ENCODE measurements around the gene UAP1L1.
"Not testable (repeated sequence)": the region's sequence is repeated elsewhere in the genome, so short reads cannot be mapped to it uniquely, and the experiment has no call there.

Gene UAP1L1

GRCh38 chr9:137031904-137032640 is 45.2 kb upstream of the UAP1L1 start, which contains the start of gene FUT7:
TSS of gene FUT7 (minus strand) at chr9:137032088. CDS start at chr9:137031991, 97 bp downstream.
- no peak for DNase-seq (ENCODE audit: low read depth in 2 of 2)
- TF ChIP-seq, protein P1, sequence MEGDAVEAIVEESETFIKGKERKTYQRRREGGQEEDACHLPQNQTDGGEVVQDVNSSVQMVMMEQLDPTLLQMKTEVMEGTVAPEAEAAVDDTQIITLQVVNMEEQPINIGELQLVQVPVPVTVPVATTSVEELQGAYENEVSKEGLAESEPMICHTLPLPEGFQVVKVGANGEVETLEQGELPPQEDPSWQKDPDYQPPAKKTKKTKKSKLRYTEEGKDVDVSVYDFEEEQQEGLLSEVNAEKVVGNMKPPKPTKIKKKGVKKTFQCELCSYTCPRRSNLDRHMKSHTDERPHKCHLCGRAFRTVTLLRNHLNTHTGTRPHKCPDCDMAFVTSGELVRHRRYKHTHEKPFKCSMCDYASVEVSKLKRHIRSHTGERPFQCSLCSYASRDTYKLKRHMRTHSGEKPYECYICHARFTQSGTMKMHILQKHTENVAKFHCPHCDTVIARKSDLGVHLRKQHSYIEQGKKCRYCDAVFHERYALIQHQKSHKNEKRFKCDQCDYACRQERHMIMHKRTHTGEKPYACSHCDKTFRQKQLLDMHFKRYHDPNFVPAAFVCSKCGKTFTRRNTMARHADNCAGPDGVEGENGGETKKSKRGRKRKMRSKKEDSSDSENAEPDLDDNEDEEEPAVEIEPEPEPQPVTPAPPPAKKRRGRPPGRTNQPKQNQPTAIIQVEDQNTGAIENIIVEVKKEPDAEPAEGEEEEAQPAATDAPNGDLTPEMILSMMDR (IDR thresholded peaks at IDR 0.05; ENCODE audit: low read depth, low read length), result no peak
- H3K4me3 ChIP-seq (replicated peaks in 1 of 2; ENCODE audit: low read depth in 2 of 2, low read length in 2 of 2), result no peak within 1 kb of the TSS

DNA sequence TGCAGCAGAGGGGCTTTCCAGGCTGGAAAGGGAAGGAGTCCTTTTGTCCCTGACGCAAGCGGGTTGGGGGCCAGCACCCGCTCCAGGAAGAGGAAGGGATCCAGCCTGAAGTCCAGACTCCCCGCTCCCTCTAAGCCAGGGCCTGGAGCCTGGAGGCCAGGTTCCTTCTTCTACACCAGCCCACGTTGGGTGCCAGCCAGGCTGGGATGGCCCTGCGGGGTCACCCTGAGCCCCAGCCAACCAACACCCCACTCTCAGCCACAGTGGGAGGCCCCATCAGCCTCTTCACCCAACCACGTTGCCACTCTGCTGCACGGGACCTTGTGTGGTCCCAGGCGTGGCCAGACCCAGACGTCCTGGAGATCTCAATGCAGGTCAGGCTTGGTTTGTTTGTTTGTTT is 44.5 kb upstream of the UAP1L1 start:
- no peak for DNase-seq (ENCODE audit: low read depth in 2 of 2)
- H3K4me3 ChIP-seq (replicated peaks in 1 of 2; ENCODE audit: low read depth in 2 of 2, low read length in 2 of 2), result no peak overlapping the region
- TF ChIP-seq, protein P1 (IDR thresholded peaks at IDR 0.05; ENCODE audit: low read depth, low read length), result no peak

DNA sequence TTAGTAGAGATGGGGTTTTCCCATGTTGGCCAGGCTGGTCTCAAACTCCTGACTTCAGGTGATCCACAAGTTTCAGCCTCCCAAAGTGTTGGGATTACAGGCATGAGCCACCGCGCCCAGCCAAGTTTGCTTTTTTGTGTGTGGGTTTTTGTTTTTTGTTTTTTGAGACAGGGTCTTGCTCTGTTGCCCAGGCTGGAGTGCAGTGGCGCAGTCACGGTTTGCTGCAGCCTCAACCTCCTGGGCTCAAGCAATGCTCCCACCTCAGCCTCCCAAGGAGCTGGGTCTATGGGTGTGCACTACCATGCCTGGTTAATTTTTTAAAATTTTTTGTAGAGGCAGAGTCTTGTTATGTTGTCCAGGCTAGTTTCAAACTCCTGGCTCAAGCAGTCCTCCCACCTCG is 43.8 kb upstream of the UAP1L1 start:
- H3K4me3 ChIP-seq (replicated peaks in 1 of 2; ENCODE audit: low read depth in 2 of 2, low read length in 2 of 2); DNase-seq (ENCODE audit: low read depth in 2 of 2): not testable (repeated sequence)

DNA sequence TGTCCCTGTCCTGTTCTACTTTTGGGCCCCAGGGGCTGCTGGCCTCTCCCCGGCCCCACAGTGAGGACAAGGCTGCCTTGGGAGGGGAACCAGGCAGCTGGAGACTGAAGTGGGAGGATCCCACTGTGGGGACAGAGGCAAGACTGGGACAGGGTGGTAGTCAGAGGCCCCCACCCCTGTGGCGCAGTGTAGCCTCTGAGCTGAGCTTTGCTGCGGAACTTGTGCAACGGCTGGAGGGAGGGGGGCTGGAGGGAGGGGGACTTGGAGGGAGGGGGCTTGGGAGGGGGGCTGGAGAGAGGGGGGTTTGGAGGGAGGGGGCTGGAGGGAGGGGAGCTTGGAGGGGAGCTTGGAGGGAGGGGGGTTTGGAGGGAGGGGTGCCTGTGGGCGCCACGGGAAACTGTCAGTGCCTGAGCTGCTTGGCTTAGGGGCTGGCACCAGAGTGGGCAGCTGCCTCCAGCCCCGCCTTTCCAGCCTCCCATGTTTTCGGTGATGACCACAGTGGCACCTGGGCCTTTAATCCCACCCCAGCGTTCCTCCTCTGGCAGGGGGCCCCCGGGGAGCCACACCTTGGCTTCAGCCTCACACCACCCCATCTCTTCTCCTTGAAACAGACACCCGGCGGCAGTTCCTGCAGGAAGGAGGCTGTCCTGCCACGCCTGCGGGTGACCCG is 43.1 kb upstream of the UAP1L1 start:
- TF ChIP-seq, protein P1 (IDR thresholded peaks at IDR 0.05; ENCODE audit: low read depth, low read length), result no peak
- DNase-seq (ENCODE audit: low read depth in 2 of 2), result no peak
- H3K4me3 ChIP-seq (replicated peaks in 1 of 2; ENCODE audit: low read depth in 2 of 2, low read length in 2 of 2), result no peak overlapping the region

DNA sequence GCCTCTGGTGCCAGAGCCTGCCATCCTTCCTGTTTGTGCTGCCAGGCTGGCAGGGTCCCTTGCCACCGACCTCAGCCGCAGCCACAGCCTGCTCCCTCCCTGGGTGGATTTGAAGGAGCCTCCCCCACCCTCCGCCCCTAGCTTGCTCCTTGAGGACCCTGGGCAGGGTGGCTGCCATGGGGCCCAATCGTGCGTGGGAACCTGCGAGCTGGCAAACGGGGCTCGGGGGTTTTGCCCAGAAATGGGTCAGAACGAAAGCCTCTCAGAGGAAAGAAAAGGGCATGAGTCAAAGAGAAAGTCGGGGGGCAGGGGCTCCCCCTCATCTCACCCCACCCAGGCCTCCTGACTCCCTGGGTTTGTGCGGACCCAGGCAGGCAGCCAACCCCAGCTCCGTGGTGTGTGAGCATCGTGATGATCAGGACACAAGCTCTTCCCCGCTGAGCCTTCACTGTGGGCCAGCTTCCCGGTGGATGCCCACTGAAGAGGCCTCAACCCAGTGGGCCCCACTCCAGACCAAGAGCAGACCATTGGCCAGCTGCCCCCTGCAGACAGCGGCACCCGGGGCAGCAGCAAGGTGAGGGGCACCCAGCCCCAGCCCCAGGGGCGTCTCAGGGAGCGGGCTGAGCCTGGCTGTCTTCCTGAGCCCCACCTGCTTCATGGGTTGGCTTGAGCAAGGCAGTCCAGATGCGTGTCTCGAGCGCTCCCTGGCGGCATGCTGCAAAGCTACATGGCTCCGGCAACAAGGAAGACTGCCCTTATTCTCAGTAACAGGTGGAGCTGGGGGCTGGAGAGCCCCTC is 42.4 kb upstream of the UAP1L1 start:
- peak; percentile 85 to 88 for DNase-seq (ENCODE audit: low read depth in 2 of 2)
- TF ChIP-seq, protein P1 (IDR thresholded peaks at IDR 0.05; ENCODE audit: low read depth, low read length), result peak; percentile 96
- H3K4me3 ChIP-seq (replicated peaks in 1 of 2; ENCODE audit: low read depth in 2 of 2, low read length in 2 of 2), result no peak overlapping the region

- no peak overlapping the region for H3K4me3 ChIP-seq (replicated peaks in 1 of 2; ENCODE audit: low read depth in 2 of 2, low read length in 2 of 2)
- TF ChIP-seq, protein P1 (IDR thresholded peaks at IDR 0.05; ENCODE audit: low read depth, low read length), result no peak
- DNase-seq (ENCODE audit: low read depth in 2 of 2), result no peak
Observed at GRCh38 chr9:137035507-137035834, 41.8 kb upstream of the UAP1L1 start.

DNA sequence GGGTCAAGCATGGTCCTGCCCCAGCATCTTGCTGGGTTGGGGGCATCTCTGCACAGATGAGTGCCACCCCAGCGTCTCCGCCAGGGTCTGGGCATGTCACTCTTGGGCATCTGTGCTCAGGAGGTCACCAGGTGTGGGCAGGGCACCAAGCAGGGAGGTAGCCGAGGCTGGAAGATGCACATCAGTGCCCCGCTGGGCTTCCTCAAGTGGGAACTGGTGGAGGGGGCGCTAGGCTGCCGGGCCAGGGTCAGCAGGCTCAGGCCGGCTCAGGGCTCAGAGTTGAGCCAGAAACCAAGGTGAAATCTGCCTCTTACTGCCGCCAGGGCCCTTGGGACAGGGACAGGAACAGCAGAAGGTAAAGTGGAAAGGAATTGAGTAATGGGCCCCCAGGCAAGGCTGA is 41.4 kb upstream of the UAP1L1 start:
- H3K4me3 ChIP-seq (replicated peaks in 1 of 2; ENCODE audit: low read depth in 2 of 2, low read length in 2 of 2), result no peak overlapping the region
- TF ChIP-seq, protein P1 (IDR thresholded peaks at IDR 0.05; ENCODE audit: low read depth, low read length), result no peak
- DNase-seq (ENCODE audit: low read depth in 2 of 2), result no peak
